Measurements from ENCODE around the gene MIDN. TPM values are rescaled to one million over a fixed set of nuclear protein-coding genes. Genes with fewer than 3 reads are reported as not detected.

Gene MIDN
- total and polyA plus RNA-seq, 2 donors (not counting 3 experiments of a cell fraction or from before 2014, with no cell fraction given): 20.0 to 85.9 TPM

DNA sequence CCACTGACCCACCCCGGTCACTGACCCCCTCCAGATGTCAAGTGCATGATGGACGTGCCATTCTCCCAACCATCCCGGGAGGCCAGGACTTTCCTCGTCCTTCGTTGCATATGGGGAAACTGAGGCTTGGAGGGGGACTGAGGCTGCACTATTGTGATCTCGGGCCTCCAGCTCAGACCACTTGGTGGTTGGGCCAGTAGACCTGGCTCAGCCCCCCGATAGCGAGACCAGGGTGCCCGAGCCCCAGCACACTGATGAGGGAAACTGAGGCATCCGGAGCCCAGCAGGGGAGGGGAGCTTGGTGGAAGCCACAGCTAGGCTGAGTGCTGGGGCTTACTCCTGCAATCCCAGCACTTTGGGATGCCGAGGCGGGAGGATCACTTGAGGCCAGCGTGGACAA lies 47.7 kb downstream of the MIDN start:
- no peaks in the 10 kb centered on the region for H3K9me3 ChIP-seq (replicated peaks; ENCODE audit: control insufficient read depth, insufficient read depth, low read length)
- POLR2A ChIA-PET: no interaction called here
- H3K9me1 ChIP-seq (replicated peaks; ENCODE audit: control insufficient read depth, extremely low read depth, insufficient read depth, low read length): no peaks in the 10 kb centered on the region
- FAIRE-seq (no peak), DNase-seq (ENCODE audit: low read depth, low spot score) (no peak)
- H4K20me1 ChIP-seq (replicated peaks; ENCODE audit: control insufficient read depth, extremely low read depth, insufficient read depth, low read length): no peaks in the 10 kb centered on the region
- CTCF ChIA-PET: interaction anchor here (1.1 kb wide), 1 partner anchor 12 kb away, joined by 3 read pairs; no protein-coding TSS in a partner anchor
- no peak overlapping the region for H2AFZ ChIP-seq (ENCODE audit: low read depth, low read length)
- no peak overlapping the region for H3K4me3 ChIP-seq (replicated peaks in 1 of 3; ENCODE audit: insufficient read depth in 1 of 3, low read depth in 1 of 3, low read length in 3 of 3)
- H3K27ac ChIP-seq (ENCODE audit: insufficient read depth, low read depth, low read length): no peak overlapping the region
- dilution Hi-C loops (cut with MboI; ENCODE audit: extremely low pct_ligation_motif_present, low sequenced_read_pairs): no loop called here
- no peak for TF ChIP-seq MYC (IDR thresholded peaks at IDR 0.05; ENCODE audit: low read depth, low read length)
- intact Hi-C loops (cut with micrococcal nuclease): no loop called here
- H3K36me3 ChIP-seq (ENCODE audit: control insufficient read depth in 2 of 2, extremely low read depth in 1 of 2, insufficient read depth in 2 of 2, low read length in 2 of 2): no peaks in the 10 kb centered on the region
- H3K79me2 ChIP-seq (ENCODE audit: control insufficient read depth, insufficient read depth, low read length): no peaks in the 10 kb centered on the region
- no peak overlapping the region for H3K4me2 ChIP-seq (ENCODE audit: insufficient read depth, low read length)
- no peak overlapping the region for H3K9ac ChIP-seq (replicated peaks; ENCODE audit: extremely low read depth, insufficient read depth, low read length)
- no peaks in the 10 kb centered on the region for H3K27me3 ChIP-seq (ENCODE audit: control insufficient read depth in 2 of 2, insufficient read depth in 2 of 2, low read length in 2 of 2)
- no TSS peak for BruUV-seq (replicated peaks)
- H3K4me1 ChIP-seq (ENCODE audit: control insufficient read depth, extremely low read depth, insufficient read depth, low read length): peaks cover 4% of the 10 kb centered on the region

DNA sequence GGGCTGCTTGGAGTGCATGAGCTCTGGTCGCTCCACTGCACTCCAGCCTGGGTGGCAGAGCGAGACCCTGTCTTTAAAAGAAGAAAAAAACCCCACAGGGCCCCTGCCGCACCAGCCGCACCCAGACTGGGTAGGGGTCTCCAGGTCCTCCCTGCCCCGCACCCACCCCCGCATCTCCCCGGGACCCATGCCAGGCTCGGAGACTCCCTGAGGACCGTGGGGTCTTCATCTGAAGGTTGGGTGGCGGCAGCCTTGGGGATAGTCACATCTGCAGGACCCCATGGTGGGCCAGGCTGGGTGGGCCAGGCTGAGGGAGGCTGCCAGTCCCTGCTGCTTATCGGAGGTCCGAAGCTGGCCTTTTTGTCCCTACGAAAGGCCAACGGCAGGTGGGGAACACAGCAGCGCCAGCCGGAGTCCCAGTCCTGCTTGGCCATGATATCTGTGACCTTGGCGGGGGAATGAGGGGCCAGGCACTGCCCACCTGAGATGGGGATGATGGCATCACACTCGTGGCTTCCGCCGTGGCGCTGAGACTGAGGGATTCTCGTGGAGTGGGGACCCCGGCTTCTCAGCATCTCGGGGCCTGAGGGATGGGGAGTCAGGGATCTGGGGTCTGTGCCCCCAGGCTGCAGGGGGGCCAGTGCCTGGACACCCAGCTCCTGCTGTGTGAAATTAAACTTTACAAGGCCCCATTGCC lies 48.3 kb downstream of the MIDN start:
- TF ChIP-seq EZH2 (IDR thresholded peaks at IDR 0.05; ENCODE audit: borderline replicate concordance, low read depth, low read length, severe bottlenecking) (no peak), POLR2A (IDR thresholded peaks at IDR 0.05; ENCODE audit: low read depth, low read length) (no peak), POLR2AphosphoS5 (IDR thresholded peaks at IDR 0.05; ENCODE audit: insufficient read depth, low read depth, low read length) (no peak), MYC (IDR thresholded peaks at IDR 0.05; ENCODE audit: low read depth, low read length) (no peak), FOS (IDR thresholded peaks at IDR 0.05; ENCODE audit: borderline replicate concordance, insufficient read depth, low read length) (no peak), JUN (IDR thresholded peaks at IDR 0.05; ENCODE audit: borderline replicate concordance, insufficient read depth, insufficient read length, low read depth) (no peak), GATA2 (IDR thresholded peaks at IDR 0.05; ENCODE audit: insufficient read depth, insufficient read length, low read depth, low read length) (no peak)
- TF ChIP-seq, protein P1, sequence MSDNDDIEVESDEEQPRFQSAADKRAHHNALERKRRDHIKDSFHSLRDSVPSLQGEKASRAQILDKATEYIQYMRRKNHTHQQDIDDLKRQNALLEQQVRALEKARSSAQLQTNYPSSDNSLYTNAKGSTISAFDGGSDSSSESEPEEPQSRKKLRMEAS (IDR thresholded peaks at IDR 0.05; ENCODE audit: insufficient read depth, insufficient read length): no peak
- TF ChIP-seq, protein P2, sequence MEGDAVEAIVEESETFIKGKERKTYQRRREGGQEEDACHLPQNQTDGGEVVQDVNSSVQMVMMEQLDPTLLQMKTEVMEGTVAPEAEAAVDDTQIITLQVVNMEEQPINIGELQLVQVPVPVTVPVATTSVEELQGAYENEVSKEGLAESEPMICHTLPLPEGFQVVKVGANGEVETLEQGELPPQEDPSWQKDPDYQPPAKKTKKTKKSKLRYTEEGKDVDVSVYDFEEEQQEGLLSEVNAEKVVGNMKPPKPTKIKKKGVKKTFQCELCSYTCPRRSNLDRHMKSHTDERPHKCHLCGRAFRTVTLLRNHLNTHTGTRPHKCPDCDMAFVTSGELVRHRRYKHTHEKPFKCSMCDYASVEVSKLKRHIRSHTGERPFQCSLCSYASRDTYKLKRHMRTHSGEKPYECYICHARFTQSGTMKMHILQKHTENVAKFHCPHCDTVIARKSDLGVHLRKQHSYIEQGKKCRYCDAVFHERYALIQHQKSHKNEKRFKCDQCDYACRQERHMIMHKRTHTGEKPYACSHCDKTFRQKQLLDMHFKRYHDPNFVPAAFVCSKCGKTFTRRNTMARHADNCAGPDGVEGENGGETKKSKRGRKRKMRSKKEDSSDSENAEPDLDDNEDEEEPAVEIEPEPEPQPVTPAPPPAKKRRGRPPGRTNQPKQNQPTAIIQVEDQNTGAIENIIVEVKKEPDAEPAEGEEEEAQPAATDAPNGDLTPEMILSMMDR (IDR thresholded peaks at IDR 0.05; ENCODE audit: extremely low read depth in 1 of 2, insufficient read depth in 1 of 2, low read depth in 1 of 2, low read length in 2 of 2): no peak
- Histone ChIP-seq H3K27me3 (ENCODE audit: control insufficient read depth in 2 of 2, insufficient read depth in 2 of 2, low read length in 2 of 2) (no peaks in the 10 kb centered on the region), H3K4me3 (replicated peaks in 1 of 3; ENCODE audit: insufficient read depth in 1 of 3, low read depth in 1 of 3, low read length in 3 of 3) (no peak overlapping the region), H3K36me3 (ENCODE audit: control insufficient read depth in 2 of 2, extremely low read depth in 1 of 2, insufficient read depth in 2 of 2, low read length in 2 of 2) (no peaks in the 10 kb centered on the region), H3K4me2 (ENCODE audit: insufficient read depth, low read length) (no peak overlapping the region), H3K9me1 (replicated peaks; ENCODE audit: control insufficient read depth, extremely low read depth, insufficient read depth, low read length) (no peaks in the 10 kb centered on the region), H3K9me3 (replicated peaks; ENCODE audit: control insufficient read depth, insufficient read depth, low read length) (no peaks in the 10 kb centered on the region), H3K27ac (ENCODE audit: insufficient read depth, low read depth, low read length) (no peak overlapping the region), H2AFZ (ENCODE audit: low read depth, low read length) (no peak overlapping the region), H3K4me1 (ENCODE audit: control insufficient read depth, extremely low read depth, insufficient read depth, low read length) (peaks cover 4% of the 10 kb centered on the region), H3K9ac (replicated peaks; ENCODE audit: extremely low read depth, insufficient read depth, low read length) (no peak overlapping the region), H3K79me2 (ENCODE audit: control insufficient read depth, insufficient read depth, low read length) (no peaks in the 10 kb centered on the region), H4K20me1 (replicated peaks; ENCODE audit: control insufficient read depth, extremely low read depth, insufficient read depth, low read length) (no peaks in the 10 kb centered on the region)
- no peak for FAIRE-seq
- ChIA-PET CTCF (no interaction called here), POLR2A (no interaction called here)
- intact Hi-C loops (cut with micrococcal nuclease): no loop called here
- DNase-seq (ENCODE audit: low read depth, low spot score): no peak
- no TSS peak for BruUV-seq (replicated peaks)
- dilution Hi-C loops (cut with MboI; ENCODE audit: extremely low pct_ligation_motif_present, low sequenced_read_pairs): no loop called here

Data from endothelial cell of umbilical vein (primary cell).